Measurements from ENCODE around the gene DISP2. TPM values are rescaled to one million over a fixed set of nuclear protein-coding genes. Genes with fewer than 3 reads are reported as not detected.

The DISP2 gene
- total and polyA plus RNA-seq, 9 of the 15 experiments (the other 6 are each of a cell fraction or from before 2014, with no cell fraction given), result 0.06 to 0.89 (median 0.15) TPM; not detected in 1

DNA sequence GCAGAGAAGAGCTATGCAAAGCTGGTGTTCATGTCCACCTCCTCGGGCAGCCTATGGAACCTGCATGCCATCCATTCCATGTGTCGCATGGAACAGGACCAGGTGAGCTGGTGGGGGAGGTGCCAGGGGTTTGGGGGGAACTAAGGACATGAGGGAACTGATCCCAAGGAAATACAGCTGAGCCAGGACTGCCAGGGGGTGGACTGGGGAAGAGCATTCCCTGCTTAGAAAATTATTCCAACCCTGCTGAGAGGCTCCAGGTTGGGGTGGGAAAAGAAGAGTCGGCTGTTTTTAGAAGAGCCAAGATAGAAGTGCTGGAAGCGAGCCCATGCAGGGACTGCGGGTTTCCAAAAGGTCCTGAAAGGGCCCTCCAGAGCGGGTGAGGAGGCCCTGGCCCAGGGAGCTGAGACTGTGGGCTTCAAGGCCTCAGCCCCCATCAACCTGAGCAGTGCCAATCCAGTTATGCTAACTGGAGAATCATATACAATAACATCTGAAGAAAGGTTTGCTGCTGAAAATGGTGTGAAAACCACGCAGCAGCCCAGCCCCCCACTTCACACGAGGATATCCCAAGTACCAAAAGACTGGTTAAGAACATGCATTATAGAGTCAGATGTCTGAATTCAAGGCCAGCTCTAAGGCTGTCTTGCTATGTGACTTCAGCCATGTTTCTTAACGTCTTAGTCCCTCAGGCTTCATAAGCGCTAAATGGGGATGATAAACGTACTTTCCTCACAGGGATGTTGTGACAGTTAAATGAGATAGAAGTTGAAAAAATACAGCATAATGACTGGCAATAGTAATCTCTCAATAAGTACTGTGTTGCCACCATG lies 7.8 kb downstream of the DISP2 start:
- FAIRE-seq (peak; percentile 55), ATAC-seq (no peak), DNase-seq (ENCODE audit: extremely low read depth in 1 of 4, low spot score in 3 of 4) (no peak)
- Histone ChIP-seq H3K4me1 (replicated peaks in 1 of 2; ENCODE audit: control insufficient read depth in 2 of 2, insufficient read depth in 2 of 2, low read length in 2 of 2) (peaks cover 9 to 47% of the 10 kb centered on the region in 2 experiments), H3K9ac (ENCODE audit: insufficient read depth in 1 of 2, low read depth in 2 of 2, low read length in 2 of 2) (0 out of 4 replicates have a peak overlapping the region, but pooled peaks of 1 of the 2 experiments have one; percentile 40), H3K27ac (ENCODE audit: extremely low read depth, low read depth, low read length) (no peak overlapping the region), H3K27me3 (ENCODE audit: control insufficient read depth in 2 of 2, insufficient read depth in 2 of 2, low read length in 2 of 2) (peaks cover 0 to 16% of the 10 kb centered on the region in 2 experiments; a peak in 3 of 5 replicates), H3K4me2 (ENCODE audit: insufficient read depth, low read length) (no peak overlapping the region), H4K20me1 (replicated peaks; ENCODE audit: control insufficient read depth, insufficient read depth, low read length) (no peaks in the 10 kb centered on the region), H3K9me3 (replicated peaks; ENCODE audit: control insufficient read depth, insufficient read depth, low read depth, low read length) (no peaks in the 10 kb centered on the region), H3K9me1 (ENCODE audit: control insufficient read depth, insufficient read depth, low read length) (no peaks in the 10 kb centered on the region), H3K4me3 (no peak overlapping the region), H3K36me3 (ENCODE audit: control insufficient read depth, insufficient read depth, low read length) (no peaks in the 10 kb centered on the region), H3K79me2 (ENCODE audit: control insufficient read depth, insufficient read depth, low read length) (no peaks in the 10 kb centered on the region), H2AFZ (ENCODE audit: low read depth, low read length) (no peak overlapping the region)
- POLR2A ChIA-PET, result interaction anchor here (0.6 to 0.7 kb wide), 4 partner anchors 14 to 51 kb away, joined by 3 to 4 read pairs (median 4); partner anchors contain the start of gene PHGR1
- intact Hi-C loops (cut with micrococcal nuclease) (no loop called here), in situ Hi-C loops (cut with MboI) (no loop called here)
- BruUV-seq (replicated peaks), result no TSS peak
- CTCF ChIA-PET (ENCODE audit: low intra/inter-chr PET ratio), result no interaction called here
- 32% methylated on average over 11 of the region's 11 CpGs for WGBS (ENCODE audit: insufficient coverage, low coverage, missing lambda C conversion rate)
- TF ChIP-seq ETV6 (IDR thresholded peaks at IDR 0.05; ENCODE audit: borderline replicate concordance in 1 of 2, low read depth in 2 of 2, low read length in 1 of 2), result no peak
- TF ChIP-seq ETV6 (CRISPR knock-in tag; IDR thresholded peaks at IDR 0.05; ENCODE audit: borderline replicate concordance), result no peak
- no peak for TF ChIP-seq ZNF436 (CRISPR knock-in tag; IDR thresholded peaks at IDR 0.05)

Measured in K562 (cell line).